Left lobe of liver (tissue), 2 donors: ENCODE results near the gene NLGN4X. TPM values are rescaled to one million over a fixed set of nuclear protein-coding genes. Genes with fewer than 3 reads are reported as not detected.
"Not testable (repeated sequence)": the region's sequence is repeated elsewhere in the genome, so short reads cannot be mapped to it uniquely, and the experiment has no call there.

Source experiments
- ATAC-seq: fragments of 200-7000 bp; cut with Tn5 transposase; one replicate; pipeline ENCODE4 v1.9.1; 2020; ENCODE audit warnings: mild to moderate bottlenecking, moderate library complexity
- DNase-seq: peaks from one replicate; pipeline ENCODE4 v3.0.0-alpha.2; 2020; ENCODE audit warnings: low spot score
- total RNA-seq: library from RNA; stranded (reverse); gene quantifications from one replicate; pipeline ENCODE4 v1.2.1, GENCODE V29; 2021
- donor health status: DM: no; HTN: no; CAD: no; lungs with moderate emphysema.
- donor health status: DM: no; HTN: yes; CAD: no.

The NLGN4X gene
- total RNA-seq, 1 donor from 2014 or later, result 1.5 TPM

- DNase-seq (no peak), ATAC-seq (no peak)
These were observed 209.6 kb downstream of the NLGN4X start for GRCh38 chrX:6019076-6019475.

GRCh38 chrX:6015423-6015822 is 213.2 kb downstream of the NLGN4X start:
- no peak for DNase-seq
- ATAC-seq, result no peak

- ATAC-seq (no peak), DNase-seq (no peak)
These were observed 216.3 kb downstream of the NLGN4X start for GRCh38 chrX:6012357-6012756.

GRCh38 chrX:6005856-6006255 is 222.8 kb downstream of the NLGN4X start:
- ATAC-seq (no peak), DNase-seq (no peak)

- DNase-seq (no peak), ATAC-seq (no peak)
These were observed 224.1 kb downstream of the NLGN4X start for GRCh38 chrX:6004529-6004928.

- DNase-seq (no peak), ATAC-seq (no peak)
These were observed 226.6 kb downstream of the NLGN4X start for GRCh38 chrX:6002056-6002455.

- ATAC-seq, result no peak
- no peak for DNase-seq
These were observed 229.8 kb downstream of the NLGN4X start for GRCh38 chrX:5998901-5999300.

- no peak for ATAC-seq
These were observed 230.2 kb downstream of the NLGN4X start for GRCh38 chrX:5998456-5998855.

GRCh38 chrX:5991393-5991792 is 237.3 kb downstream of the NLGN4X start:
- no peak for DNase-seq
- ATAC-seq, result no peak

More at GRCh38 chrX:5998456-5998855, 230.2 kb downstream of the NLGN4X start:
- DNase-seq, result no peak

GRCh38 chrX:5979338-5979737 is 249.3 kb downstream of the NLGN4X start:
- ATAC-seq (no peak), DNase-seq (no peak)

- no peak for DNase-seq
- no peak for ATAC-seq
These were observed 252.3 kb downstream of the NLGN4X start for GRCh38 chrX:5976332-5976731.

GRCh38 chrX:5971300-5971699 is 257.4 kb downstream of the NLGN4X start:
- no peak for ATAC-seq
- no peak for DNase-seq

- DNase-seq, result no peak
- ATAC-seq, result no peak
These were observed 263.3 kb downstream of the NLGN4X start for GRCh38 chrX:5965406-5965805.

GRCh38 chrX:5959286-5959685 is 269.4 kb downstream of the NLGN4X start:
- DNase-seq (no peak), ATAC-seq (no peak)

GRCh38 chrX:5958523-5958922 is 270.1 kb downstream of the NLGN4X start:
- DNase-seq, result no peak
- ATAC-seq, result no peak

GRCh38 chrX:5957506-5957905 is 271.2 kb downstream of the NLGN4X start:
- DNase-seq (no peak), ATAC-seq (no peak)

GRCh38 chrX:5936438-5936837 is 292.2 kb downstream of the NLGN4X start:
- DNase-seq (no peak), ATAC-seq (no peak)

- DNase-seq (no peak), ATAC-seq (no peak)
These were observed 300.4 kb downstream of the NLGN4X start for GRCh38 chrX:5928224-5928623.

- ATAC-seq (no peak), DNase-seq (no peak)
These were observed 311.7 kb downstream of the NLGN4X start for GRCh38 chrX:5916945-5917344.

- no peak for ATAC-seq
- DNase-seq, result no peak
These were observed 312.9 kb downstream of the NLGN4X start for GRCh38 chrX:5915783-5916182.

- DNase-seq, result no peak
- ATAC-seq, result no peak
These were observed 321.5 kb downstream of the NLGN4X start for GRCh38 chrX:5907207-5907606.

- not testable (repeated sequence) for DNase-seq
These were observed 325.0 kb downstream of the NLGN4X start for GRCh38 chrX:5903586-5904190.

GRCh38 chrX:5898463-5898862 is 330.2 kb downstream of the NLGN4X start:
- DNase-seq (no peak), ATAC-seq (no peak)

More at GRCh38 chrX:5903586-5904190, 325.0 kb downstream of the NLGN4X start:
- not testable (repeated sequence) for ATAC-seq
